Mesothelial cell of epicardium (in vitro differentiated cells): Measurements from ENCODE around the gene PTRHD1. TPM values are rescaled to one million over a fixed set of nuclear protein-coding genes. Genes with fewer than 3 reads are reported as not detected.

ENCODE experiments used
- DNase-seq, 2 experiments: peaks; one replicate each; pipeline ENCODE4 v3.0.0; 2021; ENCODE audit warnings: low spot score in 2 of 2; ENCODE audit not compliant: unreplicated experiment in 2 of 2
- H3K27ac Mint-ChIP-seq: 2 replicates; pipeline ENCODE4 v1.8.0; 2021; ENCODE audit warnings: mixed read lengths
- H3K27me3 Mint-ChIP-seq: 2 replicates; pipeline ENCODE4 v1.8.0; 2021; ENCODE audit warnings: low read depth, mixed read lengths
- H3K36me3 Mint-ChIP-seq: 2 replicates; pipeline ENCODE4 v1.8.0; 2021; ENCODE audit warnings: mixed read lengths
- H3K4me1 Mint-ChIP-seq: 2 replicates; pipeline ENCODE4 v1.8.0; 2021; ENCODE audit warnings: mixed read lengths
- H3K4me3 Mint-ChIP-seq: 2 replicates; pipeline ENCODE4 v1.8.0; 2021; ENCODE audit warnings: mild to moderate bottlenecking, moderate library complexity, mixed read lengths
- H3K9me3 Mint-ChIP-seq: 2 replicates; pipeline ENCODE4 v1.8.0; 2021; ENCODE audit warnings: mixed read lengths
- total RNA-seq: library from RNA; stranded (reverse); gene quantifications from 3 replicates; pipeline ENCODE4 v1.2.1, GENCODE V29; 2021
- TF ChIP-seq, protein P1 (sequence below): fragments of 200-600 bp; sonication (generic); IDR thresholded peaks from one replicate; pipeline ENCODE4 v1.5.0; 2021; ENCODE audit warnings: antibody characterized with exemption; ENCODE audit not compliant: unreplicated experiment

Gene PTRHD1
- total RNA-seq, 1 donor from 2014 or later = 17.2 TPM

DNA sequence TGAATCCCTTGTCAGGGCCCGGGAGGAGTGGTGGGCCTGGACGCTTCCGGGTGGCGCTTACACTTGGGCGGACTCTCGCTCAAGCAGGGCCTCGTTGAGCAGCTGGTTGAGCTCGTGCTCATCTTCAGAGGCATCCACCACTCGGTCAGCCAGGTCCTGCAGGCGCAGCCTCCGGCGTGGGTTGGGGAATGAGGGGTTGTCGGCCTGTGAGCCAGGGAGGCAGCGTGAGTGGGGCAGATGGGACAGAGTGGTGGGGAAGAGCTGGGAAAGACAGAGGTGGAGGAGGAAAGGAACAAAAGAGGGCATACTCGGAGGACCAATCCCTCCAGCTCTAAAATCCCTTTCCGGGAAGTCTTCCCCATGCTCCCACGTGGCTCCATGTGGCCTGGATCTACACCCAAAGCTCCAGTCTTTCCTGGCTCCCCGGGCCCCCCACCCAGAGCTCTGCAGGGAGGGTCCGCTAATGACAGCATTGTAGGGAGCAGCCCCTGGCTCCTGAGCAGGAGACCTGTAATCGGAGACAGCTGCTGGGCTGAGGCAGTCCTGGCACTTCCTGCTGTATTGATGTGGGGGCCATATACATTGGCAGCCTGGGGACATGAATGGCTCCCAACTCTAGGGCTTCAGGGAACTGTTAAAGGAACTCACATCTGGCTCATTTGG is 41.7 kb upstream of the PTRHD1 start:
- Mint-ChIP-seq H3K4me1 (no peaks in the 10 kb centered on the region), H3K36me3 (peaks cover 14% of the 10 kb centered on the region), H3K27ac (no peak overlapping the region), H3K4me3 (no peak overlapping the region), H3K27me3 (no peaks in the 10 kb centered on the region), H3K9me3 (no peaks in the 10 kb centered on the region)
- no peak for DNase-seq
- TF ChIP-seq, protein P1, sequence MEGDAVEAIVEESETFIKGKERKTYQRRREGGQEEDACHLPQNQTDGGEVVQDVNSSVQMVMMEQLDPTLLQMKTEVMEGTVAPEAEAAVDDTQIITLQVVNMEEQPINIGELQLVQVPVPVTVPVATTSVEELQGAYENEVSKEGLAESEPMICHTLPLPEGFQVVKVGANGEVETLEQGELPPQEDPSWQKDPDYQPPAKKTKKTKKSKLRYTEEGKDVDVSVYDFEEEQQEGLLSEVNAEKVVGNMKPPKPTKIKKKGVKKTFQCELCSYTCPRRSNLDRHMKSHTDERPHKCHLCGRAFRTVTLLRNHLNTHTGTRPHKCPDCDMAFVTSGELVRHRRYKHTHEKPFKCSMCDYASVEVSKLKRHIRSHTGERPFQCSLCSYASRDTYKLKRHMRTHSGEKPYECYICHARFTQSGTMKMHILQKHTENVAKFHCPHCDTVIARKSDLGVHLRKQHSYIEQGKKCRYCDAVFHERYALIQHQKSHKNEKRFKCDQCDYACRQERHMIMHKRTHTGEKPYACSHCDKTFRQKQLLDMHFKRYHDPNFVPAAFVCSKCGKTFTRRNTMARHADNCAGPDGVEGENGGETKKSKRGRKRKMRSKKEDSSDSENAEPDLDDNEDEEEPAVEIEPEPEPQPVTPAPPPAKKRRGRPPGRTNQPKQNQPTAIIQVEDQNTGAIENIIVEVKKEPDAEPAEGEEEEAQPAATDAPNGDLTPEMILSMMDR = no peak

DNA sequence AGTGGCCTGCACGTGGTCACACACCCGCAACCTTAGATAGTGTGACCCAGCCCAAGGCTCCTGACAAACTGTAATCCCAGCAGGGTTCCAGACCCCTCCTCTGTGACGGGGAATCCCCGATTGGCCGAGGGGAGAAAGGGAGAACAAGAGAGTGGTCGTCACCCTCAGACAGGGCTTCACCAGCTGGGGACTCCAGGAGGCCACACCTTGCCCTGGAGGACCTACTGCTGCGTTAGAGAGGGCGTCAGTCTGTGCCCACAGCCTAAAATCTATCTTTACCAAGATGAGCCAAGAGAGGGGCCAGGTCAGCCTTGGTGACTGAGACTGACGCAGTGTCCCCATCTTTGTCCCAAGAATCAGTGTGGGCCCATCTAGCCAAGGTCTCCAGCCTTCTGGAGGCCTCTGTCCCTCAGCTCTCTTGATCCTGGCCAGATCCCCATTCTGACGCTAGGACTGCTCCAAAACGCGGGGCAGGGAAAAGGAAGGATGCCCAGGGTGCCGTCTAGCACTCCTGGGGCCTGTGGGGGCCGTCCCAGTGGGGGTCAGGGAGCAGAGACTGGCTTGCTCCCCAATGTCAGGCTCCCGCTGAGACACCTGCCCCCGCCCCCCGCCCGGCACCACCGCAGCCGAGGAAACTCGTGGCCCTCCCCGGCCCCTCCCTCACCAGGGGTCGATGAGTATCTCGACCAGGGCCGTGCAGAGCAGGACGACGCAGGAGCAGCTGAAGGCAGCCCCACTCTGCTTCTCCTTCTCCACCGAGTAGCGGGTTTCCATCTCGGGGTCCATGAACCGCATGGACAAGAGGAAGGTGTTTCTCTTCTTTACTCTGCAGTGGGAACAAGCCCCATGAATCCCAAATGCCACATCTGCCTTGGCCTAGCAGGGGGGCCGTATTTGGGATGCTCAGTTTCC is 40.9 kb upstream of the PTRHD1 start:
- no peak for DNase-seq
- Mint-ChIP-seq H3K27me3 (no peaks in the 10 kb centered on the region), H3K4me1 (no peaks in the 10 kb centered on the region), H3K4me3 (no peak overlapping the region), H3K9me3 (no peaks in the 10 kb centered on the region), H3K36me3 (peaks cover 14% of the 10 kb centered on the region), H3K27ac (no peak overlapping the region)
- TF ChIP-seq, protein P1 = no peak

DNA sequence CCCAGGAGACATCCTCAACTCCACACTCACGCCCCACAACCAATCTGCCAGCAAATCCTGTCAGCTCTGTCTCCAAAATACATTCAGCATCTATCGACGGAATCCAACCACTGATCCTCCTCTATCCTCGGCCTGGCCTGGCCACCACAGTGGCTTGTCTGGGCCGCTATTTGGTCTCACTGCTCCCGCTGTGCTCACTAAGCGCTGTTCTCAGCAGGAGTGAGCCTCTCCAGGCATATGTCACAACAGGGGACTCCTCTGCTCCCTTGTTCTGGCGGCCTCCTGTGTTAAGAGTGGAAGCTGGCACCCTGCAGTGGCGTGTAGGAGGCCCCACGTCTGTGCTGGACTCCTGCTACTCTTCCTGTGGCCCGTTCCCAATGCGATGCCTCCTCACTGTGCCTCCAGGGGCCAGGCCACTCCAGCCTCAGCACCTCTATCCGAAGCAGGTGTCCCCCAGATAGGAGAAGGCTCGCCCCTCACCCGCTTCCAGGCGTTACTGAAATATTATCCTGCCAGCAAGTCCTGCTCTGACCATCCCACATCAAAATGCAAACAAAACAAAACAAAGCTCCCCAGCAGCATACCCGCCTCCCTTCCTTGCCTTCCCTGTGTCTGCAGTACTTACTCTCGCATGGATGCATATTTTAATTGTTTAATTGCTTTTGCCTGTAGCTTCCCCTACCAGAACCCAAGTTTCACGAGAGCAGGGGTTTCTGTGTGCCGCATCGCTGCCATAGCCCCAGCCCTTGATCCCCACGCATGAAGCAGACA is 39.9 kb upstream of the PTRHD1 start:
- Mint-ChIP-seq H3K4me1 (no peaks in the 10 kb centered on the region), H3K4me3 (no peak overlapping the region), H3K36me3 (peaks cover 14% of the 10 kb centered on the region), H3K27ac (no peak overlapping the region), H3K9me3 (no peaks in the 10 kb centered on the region), H3K27me3 (no peaks in the 10 kb centered on the region)
- no peak for DNase-seq
- TF ChIP-seq, protein P1 = no peak

DNA sequence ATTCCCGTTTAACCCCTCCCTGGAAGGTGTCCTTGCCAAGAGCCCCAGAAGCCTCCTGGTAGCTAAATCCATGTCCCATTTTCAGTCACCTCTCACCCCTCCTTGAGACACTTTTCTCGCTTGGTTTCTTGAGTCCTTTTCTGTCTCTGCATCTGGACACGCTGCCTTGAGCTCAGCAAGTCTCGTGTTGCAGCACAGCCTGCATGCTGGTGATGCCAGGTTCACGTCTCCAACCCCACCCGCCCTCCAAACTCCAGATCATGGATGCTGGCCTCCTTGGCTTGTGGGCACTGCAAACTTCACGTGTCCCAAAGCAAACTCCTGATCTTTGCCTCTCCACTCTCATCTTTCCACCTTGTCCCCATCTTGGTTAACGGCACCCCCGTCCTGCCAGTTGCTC is 39.3 kb upstream of the PTRHD1 start:
- Mint-ChIP-seq H3K4me1 (peaks cover 3% of the 10 kb centered on the region), H3K27ac (no peak overlapping the region), H3K27me3 (no peaks in the 10 kb centered on the region), H3K4me3 (no peak overlapping the region), H3K36me3 (peaks cover 14% of the 10 kb centered on the region), H3K9me3 (no peaks in the 10 kb centered on the region)
- no peak for DNase-seq
- TF ChIP-seq, protein P1 = no peak

DNA sequence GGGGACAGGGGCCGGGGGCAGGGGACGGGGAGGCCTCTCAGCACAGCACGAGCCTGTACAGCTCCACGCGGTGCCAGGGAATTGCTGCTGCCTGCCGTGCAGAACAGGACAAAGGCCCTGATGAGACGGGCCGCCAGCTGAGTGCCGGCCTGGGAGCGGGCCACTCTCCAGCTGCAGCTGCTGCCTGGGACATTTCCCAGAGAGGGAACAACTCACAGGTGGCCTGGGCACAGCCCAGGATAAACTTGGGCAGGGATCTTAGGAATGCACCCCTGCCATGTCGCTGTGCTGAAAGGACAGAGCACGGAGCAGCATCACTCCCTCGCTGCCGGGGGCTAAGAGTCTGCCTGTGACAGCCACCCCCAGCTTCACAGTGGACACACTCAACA is 38.9 kb upstream of the PTRHD1 start:
- Mint-ChIP-seq H3K27ac (no peak overlapping the region), H3K4me1 (peaks cover 3% of the 10 kb centered on the region), H3K36me3 (peaks cover 14% of the 10 kb centered on the region), H3K4me3 (no peak overlapping the region), H3K9me3 (no peaks in the 10 kb centered on the region), H3K27me3 (no peaks in the 10 kb centered on the region)
- DNase-seq = no peak
- TF ChIP-seq, protein P1 = no peak
